Measurements from ENCODE around the gene HAPSTR1. TPM values are rescaled to one million over a fixed set of nuclear protein-coding genes. Genes with fewer than 3 reads are reported as not detected.
"Not testable (repeated sequence)": the region's sequence is repeated elsewhere in the genome, so short reads cannot be mapped to it uniquely, and the experiment has no call there.

Gene HAPSTR1, protein sequence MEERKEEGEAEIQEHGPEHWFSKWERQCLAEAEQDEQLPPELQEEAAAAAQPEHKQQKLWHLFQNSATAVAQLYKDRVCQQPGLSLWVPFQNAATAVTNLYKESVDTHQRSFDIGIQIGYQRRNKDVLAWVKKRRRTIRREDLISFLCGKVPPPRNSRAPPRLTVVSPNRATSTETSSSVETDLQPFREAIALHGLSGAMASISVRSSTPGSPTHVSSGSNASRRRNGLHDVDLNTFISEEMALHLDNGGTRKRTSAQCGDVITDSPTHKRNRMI
- total RNA-seq (44.7 and 60.0 TPM in 2 replicates), polyA plus RNA-seq (26.5 and 27.8 TPM in 2 replicates)

DNA sequence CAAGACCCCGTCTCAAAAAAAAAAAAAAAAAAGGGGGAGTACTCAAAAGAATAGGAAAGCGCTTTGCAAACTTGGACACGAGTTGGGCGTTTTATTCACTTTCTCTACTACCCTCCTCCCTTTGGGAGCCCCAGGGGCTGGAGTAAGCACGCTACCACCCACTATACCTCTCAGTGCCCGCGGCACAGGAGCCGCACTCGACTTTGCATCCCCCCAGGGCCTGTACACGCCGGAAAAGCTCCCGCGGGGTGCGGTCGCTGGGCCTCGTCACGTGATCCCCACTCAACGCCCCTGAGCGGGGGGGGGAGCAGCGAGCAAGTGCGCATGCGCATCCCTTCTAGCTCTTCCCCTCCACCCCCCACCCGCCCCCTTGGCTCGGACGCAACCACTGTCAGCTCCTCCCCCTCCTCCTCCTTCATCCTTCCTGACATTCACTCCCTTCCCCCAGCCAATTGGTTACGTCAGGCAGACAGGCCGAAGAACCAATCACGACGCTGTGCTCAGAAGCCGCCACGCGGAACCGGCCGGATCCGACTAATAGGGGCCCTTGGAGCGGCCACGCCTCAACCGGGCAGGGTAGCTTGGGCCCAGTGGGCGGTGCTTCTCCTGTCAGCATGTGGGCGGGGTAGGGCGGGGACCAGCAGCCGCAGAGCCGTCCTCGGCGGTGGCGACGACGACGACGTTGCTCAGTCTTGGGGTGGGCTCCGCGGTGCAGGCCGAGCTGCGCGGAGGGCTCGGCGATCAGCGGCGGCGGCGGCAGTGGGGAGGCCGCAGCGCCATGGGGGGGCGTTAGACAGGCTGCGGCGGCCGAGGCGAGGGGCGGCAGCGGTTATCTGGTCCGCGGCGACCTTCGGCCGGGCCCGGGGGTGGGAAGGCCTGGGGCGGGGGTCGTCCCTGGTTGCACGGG is at the start of gene HAPSTR1:
Gene HAPSTR1 (plus strand): TSS at position 685 of the 907 bp plus-strand sequence. CDS start 401 bp downstream, outside the sequence.
- TF ChIP-seq, protein P1, sequence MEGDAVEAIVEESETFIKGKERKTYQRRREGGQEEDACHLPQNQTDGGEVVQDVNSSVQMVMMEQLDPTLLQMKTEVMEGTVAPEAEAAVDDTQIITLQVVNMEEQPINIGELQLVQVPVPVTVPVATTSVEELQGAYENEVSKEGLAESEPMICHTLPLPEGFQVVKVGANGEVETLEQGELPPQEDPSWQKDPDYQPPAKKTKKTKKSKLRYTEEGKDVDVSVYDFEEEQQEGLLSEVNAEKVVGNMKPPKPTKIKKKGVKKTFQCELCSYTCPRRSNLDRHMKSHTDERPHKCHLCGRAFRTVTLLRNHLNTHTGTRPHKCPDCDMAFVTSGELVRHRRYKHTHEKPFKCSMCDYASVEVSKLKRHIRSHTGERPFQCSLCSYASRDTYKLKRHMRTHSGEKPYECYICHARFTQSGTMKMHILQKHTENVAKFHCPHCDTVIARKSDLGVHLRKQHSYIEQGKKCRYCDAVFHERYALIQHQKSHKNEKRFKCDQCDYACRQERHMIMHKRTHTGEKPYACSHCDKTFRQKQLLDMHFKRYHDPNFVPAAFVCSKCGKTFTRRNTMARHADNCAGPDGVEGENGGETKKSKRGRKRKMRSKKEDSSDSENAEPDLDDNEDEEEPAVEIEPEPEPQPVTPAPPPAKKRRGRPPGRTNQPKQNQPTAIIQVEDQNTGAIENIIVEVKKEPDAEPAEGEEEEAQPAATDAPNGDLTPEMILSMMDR (IDR thresholded peaks at IDR 0.05; ENCODE audit: low read depth, low read length) = no peak
- peak; percentile 100 for DNase-seq (ENCODE audit: low read depth in 1 of 2, low spot score in 1 of 2)

DNA sequence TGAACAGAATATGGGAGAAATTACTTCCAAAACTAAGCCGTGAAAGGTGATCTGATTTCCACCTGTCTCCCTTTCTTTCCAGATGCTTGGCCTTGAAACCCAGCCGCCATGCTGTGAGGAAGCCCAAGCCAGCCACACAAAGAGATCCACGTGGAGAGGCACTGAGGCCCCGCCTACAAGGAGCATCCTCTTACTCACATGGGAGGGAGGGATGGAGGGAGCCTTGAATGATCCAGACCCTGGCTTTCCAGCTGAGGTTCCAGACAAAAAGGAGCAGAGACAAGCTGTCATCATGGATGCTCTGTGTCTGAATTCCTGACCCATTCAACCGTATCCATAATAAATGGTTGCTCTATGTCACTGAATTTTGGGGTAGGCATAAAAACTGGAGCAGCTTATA is 48.9 kb upstream of the HAPSTR1 start:
- Histone ChIP-seq H3K36me3 (no peaks in the 10 kb centered on the region), H3K9me3 (ENCODE audit: low read depth) (no peaks in the 10 kb centered on the region), H3K27me3 (no peaks in the 10 kb centered on the region), H3K4me3 (no peak overlapping the region), H3K27ac (no peak overlapping the region), H3K4me1 (ENCODE audit: low read depth) (no peaks in the 10 kb centered on the region)
- DNase-seq (ENCODE audit: low read depth in 1 of 2, low spot score in 1 of 2) = no peak
- TF ChIP-seq, protein P1 (IDR thresholded peaks at IDR 0.05; ENCODE audit: low read depth, low read length) = no peak

More for the DNA sequence above, at the start of gene HAPSTR1:
- Histone ChIP-seq H3K4me3 (peak within 1 kb of the TSS; percentile 75), H3K27ac (peak within 1 kb of the TSS; percentile 97), H3K9me3 (ENCODE audit: low read depth) (no peaks in the 10 kb centered on the region), H3K4me1 (ENCODE audit: low read depth) (peaks cover 29% of the 10 kb centered on the region), H3K27me3 (no peaks in the 10 kb centered on the region), H3K36me3 (peaks cover 12% of the 10 kb centered on the region)

- Histone ChIP-seq H3K27ac (no peak overlapping the region), H3K36me3 (no peaks in the 10 kb centered on the region), H3K4me3 (no peak overlapping the region), H3K9me3 (ENCODE audit: low read depth) (no peaks in the 10 kb centered on the region), H3K4me1 (ENCODE audit: low read depth) (no peaks in the 10 kb centered on the region), H3K27me3 (no peaks in the 10 kb centered on the region)
- TF ChIP-seq, protein P1 (IDR thresholded peaks at IDR 0.05; ENCODE audit: low read depth, low read length) = no peak
- DNase-seq (ENCODE audit: low read depth in 1 of 2, low spot score in 1 of 2) = peak in 1 of 2 donors; percentile 66
Observed at GRCh38 chr16:9042964-9043680, 48.3 kb upstream of the HAPSTR1 start.

DNA sequence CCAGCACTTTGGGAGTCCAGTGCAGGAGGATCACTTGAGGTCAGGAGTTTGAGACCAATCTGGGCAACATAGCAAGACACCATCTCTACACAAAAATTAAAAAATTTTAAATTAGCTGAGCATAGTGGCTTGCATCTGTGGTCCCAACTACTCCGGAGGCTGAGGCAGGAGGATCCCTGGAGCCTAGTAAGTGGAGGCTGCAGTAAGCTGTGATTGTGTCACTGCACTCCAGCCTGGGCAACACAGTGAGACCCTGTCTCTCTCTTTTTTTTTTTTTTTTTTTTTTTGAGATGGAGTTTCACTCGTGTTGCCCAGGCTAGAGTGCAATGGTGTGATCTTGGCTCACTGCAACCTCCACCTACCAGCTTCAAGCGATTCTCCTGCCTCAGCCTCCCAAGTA is 45.9 kb upstream of the HAPSTR1 start:
- not testable (repeated sequence) for H3K4me1 ChIP-seq (ENCODE audit: low read depth); H3K36me3 ChIP-seq; H3K27ac ChIP-seq

GRCh38 chr16:9046667-9047055 is 44.8 kb upstream of the HAPSTR1 start:
- TF ChIP-seq, protein P1 (IDR thresholded peaks at IDR 0.05; ENCODE audit: low read depth, low read length) = no peak
- H3K9me3 ChIP-seq (ENCODE audit: low read depth) = no peaks in the 10 kb centered on the region
- no peak for DNase-seq (ENCODE audit: low read depth in 1 of 2, low spot score in 1 of 2)
- no peaks in the 10 kb centered on the region for H3K4me1 ChIP-seq (ENCODE audit: low read depth)
- H3K36me3 ChIP-seq = no peaks in the 10 kb centered on the region
- H3K27me3 ChIP-seq = no peaks in the 10 kb centered on the region
- H3K27ac ChIP-seq = no peak overlapping the region
- no peak overlapping the region for H3K4me3 ChIP-seq

More for the DNA sequence above, 45.9 kb upstream of the HAPSTR1 start:
- not testable (repeated sequence) for H3K27me3 ChIP-seq; DNase-seq (ENCODE audit: low read depth in 1 of 2, low spot score in 1 of 2); H3K4me3 ChIP-seq; H3K9me3 ChIP-seq (ENCODE audit: low read depth)

All from cardiac muscle cell (in vitro differentiated cells and primary cell).